HG02973 (cell line): ENCODE measurements around the gene AP5Z1.
"Not testable (repeated sequence)": the region's sequence is repeated elsewhere in the genome, so short reads cannot be mapped to it uniquely, and the experiment has no call there.

Experiments used
- ATAC-seq: cut with Tn5 transposase; IDR thresholded peaks from one replicate; pipeline ENCODE4 v1.9.1; 2021; ENCODE audit warnings: moderate library complexity; ENCODE audit not compliant: unreplicated experiment

AP5Z1 gene

GRCh38 chr7:4800487-4800886, 25.1 kb downstream of the AP5Z1 start:
- no peak for ATAC-seq

GRCh38 chr7:4800926-4801838, 25.8 kb downstream of the AP5Z1 start:
- ATAC-seq: no peak

- ATAC-seq: no peak
Observed at GRCh38 chr7:4801839-4802231, 26.4 kb downstream of the AP5Z1 start.

- ATAC-seq: not testable (repeated sequence)
Observed at GRCh38 chr7:4802577-4802976, 27.2 kb downstream of the AP5Z1 start.

GRCh38 chr7:4803397-4804241, 28.2 kb downstream of the AP5Z1 start:
- no peak for ATAC-seq

GRCh38 chr7:4805110-4805983, 29.9 kb downstream of the AP5Z1 start:
- no peak for ATAC-seq

- ATAC-seq: no peak
Observed at GRCh38 chr7:4805984-4806300, 30.5 kb downstream of the AP5Z1 start.

- ATAC-seq: no peak
Observed at GRCh38 chr7:4806983-4807597, 31.7 kb downstream of the AP5Z1 start.

- ATAC-seq: no peak
Observed at GRCh38 chr7:4807598-4808016, 32.2 kb downstream of the AP5Z1 start.

GRCh38 chr7:4808026-4808425, 32.6 kb downstream of the AP5Z1 start:
- ATAC-seq: no peak

GRCh38 chr7:4808565-4808964, 33.1 kb downstream of the AP5Z1 start:
- ATAC-seq: no peak

GRCh38 chr7:4809091-4809591, 33.7 kb downstream of the AP5Z1 start:
- ATAC-seq: no peak

- no peak for ATAC-seq
Observed at GRCh38 chr7:4809666-4810065, 34.2 kb downstream of the AP5Z1 start.

GRCh38 chr7:4814433-4814832, 39.0 kb downstream of the AP5Z1 start:
- no peak for ATAC-seq

- ATAC-seq: no peak
Observed at GRCh38 chr7:4815121-4815520, 39.7 kb downstream of the AP5Z1 start.

GRCh38 chr7:4815609-4816418, 40.4 kb downstream of the AP5Z1 start:
- ATAC-seq: no peak

GRCh38 chr7:4816419-4817080, 41.1 kb downstream of the AP5Z1 start:
- ATAC-seq: no peak

GRCh38 chr7:4817178-4817901, 41.9 kb downstream of the AP5Z1 start:
- ATAC-seq: no peak
